COLO668 (cell line): ENCODE measurements around the gene ARFGAP1.

Experiments
- DNase-seq: peaks from one replicate; lab custom pipeline; 2025; ENCODE audit not compliant: unreplicated experiment; lab: John Stamatoyannopoulos, UW

Gene ARFGAP1

GRCh38 chr20:63277466-63278272 lies 5.1 kb downstream of the ARFGAP1 start:
- no peak for DNase-seq

GRCh38 chr20:63278661-63279060 lies 6.0 kb downstream of the ARFGAP1 start:
- DNase-seq, result no peak

- no peak for DNase-seq
These were observed 7.3 kb downstream of the ARFGAP1 start for GRCh38 chr20:63279931-63280330.

GRCh38 chr20:63280371-63280770 lies 7.8 kb downstream of the ARFGAP1 start:
- DNase-seq, result no peak

GRCh38 chr20:63280929-63281545 lies 8.4 kb downstream of the ARFGAP1 start:
- no peak for DNase-seq

GRCh38 chr20:63281742-63282665 lies 9.4 kb downstream of the ARFGAP1 start:
- DNase-seq, result no peak

- DNase-seq, result no peak
These were observed 10.3 kb downstream of the ARFGAP1 start for GRCh38 chr20:63282946-63283345.

- DNase-seq, result no peak
These were observed 10.9 kb downstream of the ARFGAP1 start for GRCh38 chr20:63283397-63284082.

GRCh38 chr20:63284083-63284440 lies 11.4 kb downstream of the ARFGAP1 start:
- no peak for DNase-seq

- DNase-seq, result no peak
These were observed 11.9 kb downstream of the ARFGAP1 start for GRCh38 chr20:63284544-63284949.

- DNase-seq, result no peak
These were observed 12.4 kb downstream of the ARFGAP1 start for GRCh38 chr20:63284981-63285524.

GRCh38 chr20:63285636-63286615 lies 13.3 kb downstream of the ARFGAP1 start:
- DNase-seq, result no peak

GRCh38 chr20:63286781-63287696 lies 14.4 kb downstream of the ARFGAP1 start:
- no peak for DNase-seq

GRCh38 chr20:63287697-63288580 lies 15.3 kb downstream of the ARFGAP1 start:
- DNase-seq, result no peak

GRCh38 chr20:63288581-63289251 lies 16.1 kb downstream of the ARFGAP1 start:
- DNase-seq, result no peak

GRCh38 chr20:63289311-63290135 lies 16.9 kb downstream of the ARFGAP1 start:
- DNase-seq, result no peak
